ENCODE data around the gene CRACR2A.

DNA sequence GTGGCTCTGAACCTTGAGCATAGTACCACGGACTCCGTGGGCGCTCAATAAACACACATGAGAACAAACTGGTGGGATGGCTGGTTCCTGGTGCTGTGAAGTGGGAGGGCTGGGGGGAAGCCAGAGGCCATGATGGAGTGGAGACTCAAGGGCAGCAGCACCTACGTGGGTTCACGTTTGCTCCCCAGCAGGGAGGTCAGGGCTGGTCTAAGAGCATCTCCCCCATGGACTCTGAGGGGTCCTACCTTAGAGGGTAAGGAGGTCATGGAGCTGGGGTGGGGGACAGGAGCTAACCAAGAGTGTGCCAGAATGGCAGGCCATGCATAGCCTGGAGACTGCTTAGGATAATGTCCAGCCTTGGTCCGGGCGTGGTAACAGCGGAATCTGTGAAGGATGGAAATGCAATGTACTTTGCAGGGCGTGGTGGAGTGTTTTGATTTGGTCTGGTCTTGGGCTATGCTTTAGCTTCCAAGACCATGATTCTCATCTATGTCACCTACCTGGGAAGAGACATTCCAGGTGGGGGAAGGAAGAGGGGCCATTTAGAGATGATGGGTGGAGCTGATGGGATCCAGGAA, 158.9 kb downstream of the CRACR2A start:
- TF ChIP-seq, protein P1, sequence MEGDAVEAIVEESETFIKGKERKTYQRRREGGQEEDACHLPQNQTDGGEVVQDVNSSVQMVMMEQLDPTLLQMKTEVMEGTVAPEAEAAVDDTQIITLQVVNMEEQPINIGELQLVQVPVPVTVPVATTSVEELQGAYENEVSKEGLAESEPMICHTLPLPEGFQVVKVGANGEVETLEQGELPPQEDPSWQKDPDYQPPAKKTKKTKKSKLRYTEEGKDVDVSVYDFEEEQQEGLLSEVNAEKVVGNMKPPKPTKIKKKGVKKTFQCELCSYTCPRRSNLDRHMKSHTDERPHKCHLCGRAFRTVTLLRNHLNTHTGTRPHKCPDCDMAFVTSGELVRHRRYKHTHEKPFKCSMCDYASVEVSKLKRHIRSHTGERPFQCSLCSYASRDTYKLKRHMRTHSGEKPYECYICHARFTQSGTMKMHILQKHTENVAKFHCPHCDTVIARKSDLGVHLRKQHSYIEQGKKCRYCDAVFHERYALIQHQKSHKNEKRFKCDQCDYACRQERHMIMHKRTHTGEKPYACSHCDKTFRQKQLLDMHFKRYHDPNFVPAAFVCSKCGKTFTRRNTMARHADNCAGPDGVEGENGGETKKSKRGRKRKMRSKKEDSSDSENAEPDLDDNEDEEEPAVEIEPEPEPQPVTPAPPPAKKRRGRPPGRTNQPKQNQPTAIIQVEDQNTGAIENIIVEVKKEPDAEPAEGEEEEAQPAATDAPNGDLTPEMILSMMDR (IDR thresholded peaks at IDR 0.05) = no peak
- no peak for TF ChIP-seq POLR2A (IDR thresholded peaks at IDR 0.05)
